ENCODE measurements around the gene SIGLEC5.
"Not testable (repeated sequence)": the region's sequence is repeated elsewhere in the genome, so short reads cannot be mapped to it uniquely, and the experiment has no call there.

The SIGLEC5 gene, protein sequence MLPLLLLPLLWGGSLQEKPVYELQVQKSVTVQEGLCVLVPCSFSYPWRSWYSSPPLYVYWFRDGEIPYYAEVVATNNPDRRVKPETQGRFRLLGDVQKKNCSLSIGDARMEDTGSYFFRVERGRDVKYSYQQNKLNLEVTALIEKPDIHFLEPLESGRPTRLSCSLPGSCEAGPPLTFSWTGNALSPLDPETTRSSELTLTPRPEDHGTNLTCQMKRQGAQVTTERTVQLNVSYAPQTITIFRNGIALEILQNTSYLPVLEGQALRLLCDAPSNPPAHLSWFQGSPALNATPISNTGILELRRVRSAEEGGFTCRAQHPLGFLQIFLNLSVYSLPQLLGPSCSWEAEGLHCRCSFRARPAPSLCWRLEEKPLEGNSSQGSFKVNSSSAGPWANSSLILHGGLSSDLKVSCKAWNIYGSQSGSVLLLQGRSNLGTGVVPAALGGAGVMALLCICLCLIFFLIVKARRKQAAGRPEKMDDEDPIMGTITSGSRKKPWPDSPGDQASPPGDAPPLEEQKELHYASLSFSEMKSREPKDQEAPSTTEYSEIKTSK

DNA sequence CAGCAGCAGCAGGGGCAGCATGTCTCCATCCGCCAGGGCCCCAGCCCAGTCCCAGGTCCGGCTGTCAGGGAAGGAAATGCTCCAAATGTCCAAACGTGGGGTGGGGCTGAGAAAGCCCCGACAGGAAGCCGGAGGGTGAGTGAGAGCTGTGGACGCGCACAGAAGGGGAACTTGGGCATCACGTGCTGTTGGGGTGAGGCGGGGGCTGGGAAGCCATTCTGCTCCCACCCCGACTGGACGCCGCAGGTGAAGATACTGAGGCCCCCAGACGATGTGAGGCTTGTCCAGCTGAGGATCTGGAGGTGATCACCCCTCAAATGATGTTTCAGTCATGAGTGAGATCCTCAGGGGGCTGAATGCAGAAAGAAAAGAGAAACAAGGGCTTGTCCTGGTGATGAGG is at the start of gene SIGLEC5:
TSS of gene SIGLEC5 (minus strand) at position 87 of the 400 bp plus-strand sequence. CDS start at position 21, 66 bp downstream.
- DNase-seq: not testable (repeated sequence)

DNA sequence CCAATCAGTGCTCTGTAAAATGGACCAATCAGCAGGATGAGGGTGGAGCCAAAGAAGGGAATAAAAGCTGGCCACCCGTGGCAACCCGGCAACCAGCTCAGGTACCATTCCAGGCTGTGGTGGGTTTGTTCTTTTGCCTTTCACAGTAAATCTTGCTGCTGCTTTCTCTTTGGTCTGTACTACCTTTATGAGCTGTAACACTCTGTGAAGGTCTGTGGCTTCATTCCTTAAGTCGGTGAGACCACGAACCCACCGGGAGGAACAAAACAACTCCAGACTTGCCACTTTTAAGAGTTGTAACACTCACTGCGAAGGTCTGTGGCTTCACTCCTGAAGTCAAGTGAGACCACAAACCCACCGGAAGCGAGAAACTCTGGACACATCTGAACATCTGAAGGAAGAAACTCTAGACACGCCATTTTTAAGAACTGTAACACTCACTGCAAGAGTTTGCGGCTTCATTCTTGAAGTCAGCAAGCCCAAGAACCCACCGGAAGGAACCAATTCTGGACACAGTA is 46.4 kb upstream of the SIGLEC5 start:
- no peak for DNase-seq

DNA sequence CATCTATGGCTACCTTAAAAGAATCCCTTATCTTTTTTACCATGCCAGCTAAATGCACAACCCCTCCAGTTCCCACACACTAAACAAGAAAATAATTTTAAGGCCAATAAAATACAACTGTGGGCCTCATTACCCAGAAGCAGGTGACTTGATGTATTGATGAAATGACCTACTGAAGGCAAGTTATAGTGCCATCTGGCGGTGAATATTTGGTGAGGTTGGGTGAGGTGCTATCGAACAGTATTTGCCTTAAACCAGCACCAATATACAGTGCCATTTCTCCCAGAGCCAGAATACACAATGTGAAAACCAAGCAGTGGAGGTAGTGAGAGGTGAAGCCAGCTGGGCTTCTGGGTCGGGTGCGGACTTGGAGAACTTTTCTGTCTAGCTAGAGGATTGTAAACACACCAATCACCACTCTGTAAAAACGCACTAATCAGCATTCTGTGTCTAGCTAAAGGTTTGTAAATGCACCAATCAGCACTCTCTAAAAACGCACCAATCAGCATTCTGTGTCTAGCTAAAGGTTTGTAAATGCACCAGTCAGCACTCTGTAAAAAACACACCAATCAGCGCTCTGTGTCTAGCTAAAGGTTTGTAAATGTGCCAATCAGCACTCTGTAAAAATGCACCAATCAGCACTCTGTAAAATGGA is 45.8 kb upstream of the SIGLEC5 start:
- peak; percentile 55 to 78 for DNase-seq

DNA sequence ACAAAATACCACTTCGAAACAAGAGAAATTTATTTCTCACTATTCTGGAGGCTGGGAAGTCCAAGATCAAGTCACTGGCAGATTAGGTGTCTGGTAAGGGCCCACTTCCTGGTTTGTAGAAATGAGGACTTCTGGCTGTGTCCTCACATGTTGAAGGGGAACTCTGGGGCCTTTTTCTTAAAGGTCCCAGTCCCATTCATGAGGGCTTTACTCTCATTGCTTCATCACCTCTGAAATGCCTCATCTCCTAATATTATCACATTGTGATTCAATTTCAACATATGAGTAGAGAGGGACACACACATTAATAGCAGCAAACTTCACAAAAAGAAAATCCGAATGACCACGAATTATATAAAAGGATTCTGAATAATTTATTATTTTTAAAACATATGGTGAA is 38.0 kb upstream of the SIGLEC5 start:
- peak; percentile 91 to 99 for DNase-seq

DNA sequence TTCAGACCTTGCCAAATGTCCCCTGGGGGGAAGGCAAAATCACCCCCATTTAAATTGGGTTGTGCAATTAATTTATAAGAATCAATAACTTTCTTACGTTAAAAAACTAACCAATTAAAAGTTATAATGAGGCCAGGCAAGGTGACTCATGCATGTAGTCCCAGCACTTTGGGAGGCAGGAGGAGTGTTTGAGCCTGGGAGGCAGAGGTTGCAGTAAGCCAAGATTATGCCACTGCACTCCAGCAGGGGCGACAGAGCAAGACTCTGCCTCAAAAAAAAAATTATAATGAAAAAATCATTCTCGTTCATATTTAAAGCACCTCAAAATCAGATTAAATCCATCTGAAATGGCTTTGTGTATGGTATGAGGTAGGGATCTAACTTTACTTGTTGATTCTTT is 34.8 kb upstream of the SIGLEC5 start:
- peak in 1 of 2 donors; percentile 4 for DNase-seq

DNA sequence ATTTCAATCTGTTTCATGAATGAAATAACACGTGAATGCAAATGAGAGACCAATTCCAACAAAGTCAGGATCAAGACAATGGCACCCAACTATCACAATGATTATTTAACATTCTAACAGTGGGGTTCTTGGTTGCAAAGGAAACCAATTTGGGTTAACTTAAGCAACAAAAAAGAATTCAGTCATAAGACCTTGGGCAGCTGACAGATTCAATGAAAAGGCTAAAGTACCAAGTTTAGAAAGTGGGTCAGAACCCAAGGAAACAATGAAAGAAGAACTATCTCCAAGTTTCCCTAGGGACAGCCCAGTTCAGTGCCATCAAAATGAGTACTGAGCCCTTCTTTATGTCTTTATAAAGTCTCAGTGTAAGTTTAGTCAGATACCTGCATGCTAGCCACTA is 33.9 kb upstream of the SIGLEC5 start:
- peak in 1 of 2 donors; percentile 5 for DNase-seq

DNA sequence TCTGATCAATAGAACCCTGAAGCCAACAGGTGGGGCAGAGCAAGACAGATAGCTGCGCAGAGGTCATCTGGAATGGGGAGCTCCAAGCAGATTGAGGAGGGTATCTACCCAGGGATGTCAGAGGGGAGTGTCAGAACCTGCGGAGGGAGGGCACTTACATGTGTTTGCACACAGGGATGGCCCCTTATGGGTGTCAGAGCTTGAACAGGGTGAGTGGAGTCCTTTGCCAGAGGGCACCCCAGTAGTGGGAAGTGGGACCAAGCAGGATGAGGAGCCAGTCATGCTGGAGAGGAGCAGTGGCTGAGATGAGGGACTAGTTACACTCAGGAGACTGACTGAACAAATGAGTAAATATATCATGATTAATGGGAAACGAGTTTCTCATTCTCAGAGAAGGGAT is 33.4 kb upstream of the SIGLEC5 start:
- no peak for DNase-seq

DNA sequence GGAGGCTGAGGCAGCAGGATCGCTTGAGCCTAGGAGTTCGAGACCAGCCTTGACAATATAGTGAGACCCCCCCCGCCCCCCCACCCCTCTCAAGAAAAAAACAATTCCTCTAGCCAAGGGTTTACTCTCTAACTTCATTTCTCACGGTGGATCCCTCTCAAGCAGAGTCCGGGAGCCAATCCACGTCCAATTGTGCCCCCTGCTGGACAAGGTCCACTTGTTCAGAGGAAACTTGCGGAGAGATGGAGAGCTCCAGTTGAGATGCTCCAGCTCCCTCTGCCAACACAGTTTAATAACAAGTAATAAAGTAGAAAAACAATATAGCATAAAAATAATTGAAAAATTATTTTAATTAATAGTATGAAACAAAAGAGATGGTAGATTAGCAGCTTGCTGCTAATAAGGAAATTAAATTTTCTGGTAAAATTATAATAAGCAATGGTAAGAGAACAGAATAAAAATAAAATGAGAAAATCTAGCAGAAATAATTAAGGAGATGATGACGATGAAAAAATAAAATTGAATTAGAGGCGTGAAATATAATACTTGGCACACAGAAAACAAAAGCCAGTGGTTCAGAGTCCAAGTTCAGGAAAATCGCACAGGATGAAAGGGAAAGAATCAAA is 30.9 kb upstream of the SIGLEC5 start:
- DNase-seq: peak; percentile 70 to 98

DNA sequence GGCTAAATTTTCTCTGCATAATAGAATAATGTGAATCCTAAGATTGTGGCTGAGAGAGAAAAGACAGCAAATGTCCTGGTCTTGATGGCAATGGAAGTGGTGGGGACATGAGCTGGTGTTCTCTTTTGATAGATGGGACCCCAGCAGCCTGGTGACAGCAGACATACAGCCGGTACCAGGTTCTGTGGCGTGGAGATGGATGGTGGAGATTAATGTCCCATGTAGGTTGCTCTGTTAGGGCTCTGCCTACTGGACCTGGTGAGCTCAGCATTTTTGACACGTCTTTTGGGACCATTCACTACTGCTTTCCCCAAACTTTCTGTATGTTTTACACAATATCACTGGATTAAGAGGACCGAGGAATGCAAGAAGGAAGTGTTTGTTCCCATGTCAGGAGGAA is 24.6 kb upstream of the SIGLEC5 start:
- peak in 1 of 2 donors; percentile 12 for DNase-seq

DNA sequence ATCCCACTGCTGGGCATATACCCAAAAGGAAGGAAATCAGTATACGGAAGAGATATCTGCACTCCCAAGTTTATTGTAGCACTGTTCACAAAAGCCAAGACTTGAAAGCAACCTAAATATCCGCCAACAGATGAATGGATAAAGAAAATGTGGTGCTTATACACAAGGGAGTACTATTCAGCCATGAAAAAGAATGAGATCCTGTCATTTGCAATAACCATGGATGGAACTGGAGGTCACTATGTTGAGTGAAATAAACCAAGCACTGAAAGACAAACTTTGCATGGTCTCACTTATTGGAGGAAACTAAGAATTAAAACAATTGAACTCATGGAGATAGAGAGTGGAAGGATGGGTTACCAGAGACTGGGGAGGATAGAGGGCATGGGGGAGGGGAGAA is 23.0 kb upstream of the SIGLEC5 start:
- DNase-seq: no peak

DNA sequence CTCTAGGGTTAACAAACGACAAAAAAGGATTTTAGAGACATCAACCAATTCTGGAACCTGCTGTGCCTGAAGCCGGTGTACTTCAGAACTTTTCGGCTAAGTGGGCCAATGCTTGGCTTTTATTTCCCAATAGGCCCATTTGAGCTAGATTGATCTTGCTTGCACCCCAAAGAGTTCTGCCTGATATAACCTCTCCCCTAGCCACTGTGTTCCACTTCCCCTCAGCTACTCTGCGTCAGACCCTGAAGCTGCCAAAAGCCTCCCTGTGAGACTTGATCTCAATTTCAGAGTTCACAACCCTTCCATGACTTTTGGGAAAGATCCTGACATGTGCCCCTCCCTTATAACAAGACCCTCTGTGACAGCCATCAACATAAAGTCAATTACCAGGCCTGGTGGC is 22.1 kb upstream of the SIGLEC5 start:
- peak; percentile 31 to 45 for DNase-seq

DNA sequence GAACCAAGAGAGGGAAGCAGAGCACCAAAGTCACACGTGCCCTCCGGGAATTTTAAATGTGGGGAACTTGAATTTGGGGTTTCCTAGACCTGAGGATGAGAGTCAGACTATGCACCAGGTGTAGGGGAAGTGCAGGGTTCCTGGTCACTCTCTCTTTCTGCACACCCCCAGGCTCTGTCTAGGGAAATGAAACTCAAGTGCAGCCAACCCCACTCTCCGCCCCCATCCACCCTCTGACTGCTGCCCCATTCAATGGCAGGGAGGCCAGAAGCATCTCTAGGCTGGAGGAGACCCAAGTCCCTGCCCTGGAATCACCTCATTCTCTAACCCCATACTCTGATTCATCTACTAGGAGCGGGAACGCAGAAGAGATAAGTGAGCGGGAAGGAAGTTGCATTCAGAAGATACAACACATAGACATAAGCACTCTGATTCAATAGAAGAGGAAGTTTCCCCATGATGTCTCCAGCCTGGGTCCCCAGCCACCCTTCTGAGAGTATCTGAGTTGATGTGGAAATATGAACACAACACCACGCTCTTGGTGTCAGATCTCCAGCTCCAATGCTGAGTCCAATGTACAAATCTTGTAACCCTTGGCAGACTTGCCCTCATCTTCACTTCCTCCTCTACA is 21.1 kb upstream of the SIGLEC5 start:
- DNase-seq: peak; percentile 89 to 96

DNA sequence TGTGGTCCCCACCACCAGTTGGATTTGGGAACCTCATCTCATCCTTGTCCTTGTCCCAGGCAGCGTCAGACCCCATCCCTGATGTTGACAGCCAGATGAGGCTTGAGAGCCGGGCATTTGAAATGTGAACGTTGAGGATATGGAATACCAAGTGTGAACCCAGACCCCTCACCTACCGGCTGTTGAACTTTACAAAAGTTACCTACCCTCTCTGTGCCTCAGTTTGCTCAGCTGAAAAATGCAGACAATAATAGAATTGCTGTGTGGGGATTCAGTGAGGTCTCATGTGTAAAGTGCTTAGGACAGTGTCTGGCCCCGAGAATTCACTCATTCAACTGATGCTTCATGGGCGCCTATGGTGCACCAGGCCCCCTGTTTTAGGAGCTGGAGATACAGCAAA is 17.1 kb upstream of the SIGLEC5 start:
- peak in 1 of 2 donors; percentile 0 for DNase-seq

DNA sequence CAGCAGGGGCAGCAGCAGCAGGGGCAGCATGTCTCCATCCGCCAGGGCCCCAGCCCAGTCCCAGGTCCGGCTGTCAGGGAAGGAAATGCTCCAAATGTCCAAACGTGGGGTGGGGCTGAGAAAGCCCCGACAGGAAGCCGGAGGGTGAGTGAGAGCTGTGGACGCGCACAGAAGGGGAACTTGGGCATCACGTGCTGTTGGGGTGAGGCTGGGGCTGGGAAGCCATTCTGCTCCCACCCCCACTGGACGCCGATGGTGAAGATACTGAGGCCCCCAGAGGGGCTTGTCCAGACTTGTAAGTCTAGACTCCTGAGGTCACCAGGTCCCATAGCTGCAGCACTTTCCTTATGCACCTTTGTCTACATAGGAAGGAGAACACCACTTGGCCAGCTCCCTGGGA is 16.5 kb upstream of the SIGLEC5 start, which contains the start of gene SIGLEC14:
TSS of gene SIGLEC14 (minus strand) at position 96 of the 400 bp plus-strand sequence. CDS start at position 30, 66 bp downstream.
- DNase-seq: peak in 1 of 2 donors; percentile 15

DNA sequence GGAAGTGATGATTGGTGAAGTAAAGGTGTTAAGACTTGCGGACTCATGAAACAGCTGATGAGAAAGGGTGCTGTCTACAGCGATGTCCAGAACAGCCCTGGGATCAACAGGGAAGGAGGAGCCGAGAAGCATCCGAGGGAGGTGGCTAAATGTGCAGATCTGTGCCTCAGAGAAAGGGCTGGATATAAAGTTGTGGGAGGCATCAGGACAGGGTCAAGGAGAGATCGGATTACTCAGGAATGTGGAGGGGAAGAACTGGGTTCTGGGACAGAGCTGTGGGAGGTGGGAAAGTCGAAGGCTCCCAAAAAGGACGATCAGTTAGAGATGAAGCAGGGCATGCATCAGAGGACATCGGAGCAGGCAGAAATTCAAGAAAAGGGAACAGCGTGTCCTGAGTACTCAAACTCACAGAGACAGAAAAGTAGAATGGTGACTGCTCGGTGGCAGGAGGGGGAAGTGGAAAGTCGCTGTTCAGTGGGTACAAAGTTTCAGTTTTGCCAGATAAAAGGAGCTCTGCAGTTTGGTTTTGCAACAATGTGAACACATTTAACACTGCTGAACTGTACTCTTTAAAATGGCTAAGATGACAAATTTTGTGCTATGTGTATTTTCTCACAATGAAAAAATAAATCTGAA is 14.6 kb upstream of the SIGLEC5 start:
- no peak for DNase-seq

DNA sequence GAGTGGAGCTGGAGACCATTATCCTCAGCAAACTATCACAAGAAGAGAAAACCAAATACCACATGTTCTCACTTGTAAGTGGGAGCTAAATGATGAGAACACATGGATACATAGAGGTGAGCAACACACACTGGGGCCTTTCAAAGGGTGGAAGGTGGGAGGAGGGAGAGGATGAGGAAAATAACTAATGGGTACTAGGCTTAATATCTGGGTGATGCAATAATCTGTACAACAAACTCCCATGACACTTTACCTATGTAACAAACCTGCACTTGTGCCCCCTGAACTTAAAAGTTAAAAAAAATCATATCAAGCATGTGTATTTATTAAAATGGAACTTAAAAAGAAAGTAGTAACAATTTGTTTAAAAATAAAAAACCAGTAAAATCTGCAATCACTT is 11.4 kb upstream of the SIGLEC5 start:
- no peak for DNase-seq

DNA sequence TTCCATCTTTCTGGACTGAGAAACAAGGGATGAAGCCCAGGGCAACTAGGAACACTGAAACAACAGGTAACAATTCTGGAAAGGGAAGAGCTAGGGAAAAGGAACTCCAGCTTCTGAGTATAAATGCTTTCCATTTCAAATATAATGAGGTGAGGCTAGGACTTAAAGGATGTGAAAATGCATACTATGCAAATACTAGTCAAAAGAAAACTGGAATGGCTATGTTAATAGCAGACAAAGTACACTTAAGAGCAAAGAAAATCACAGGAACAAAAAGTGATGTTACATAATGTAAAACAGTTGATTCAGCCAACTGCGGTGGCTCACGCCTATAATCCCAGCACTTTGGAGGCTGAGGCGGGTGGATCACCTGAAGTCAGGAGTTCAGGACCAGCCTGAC is 10.2 kb upstream of the SIGLEC5 start:
- DNase-seq: no peak

DNA sequence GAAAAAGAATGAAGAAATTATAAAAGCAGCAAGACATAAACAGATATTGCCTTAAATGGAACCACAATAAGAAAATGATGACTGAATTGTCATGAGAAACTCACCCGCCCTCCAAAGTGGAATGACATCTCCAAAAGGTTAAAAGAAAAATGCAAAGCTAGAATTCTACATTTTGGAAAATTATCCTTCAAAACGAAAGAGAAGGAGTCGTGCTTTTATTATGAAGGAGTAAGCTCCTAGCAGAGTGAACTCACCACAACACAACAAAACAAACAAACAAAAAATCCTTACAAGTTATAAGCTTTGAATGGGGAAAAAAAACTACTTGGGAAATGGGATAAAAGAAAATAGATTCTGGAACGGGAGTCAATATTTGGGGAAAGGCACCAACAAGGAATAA is 9.7 kb upstream of the SIGLEC5 start:
- no peak for DNase-seq

DNA sequence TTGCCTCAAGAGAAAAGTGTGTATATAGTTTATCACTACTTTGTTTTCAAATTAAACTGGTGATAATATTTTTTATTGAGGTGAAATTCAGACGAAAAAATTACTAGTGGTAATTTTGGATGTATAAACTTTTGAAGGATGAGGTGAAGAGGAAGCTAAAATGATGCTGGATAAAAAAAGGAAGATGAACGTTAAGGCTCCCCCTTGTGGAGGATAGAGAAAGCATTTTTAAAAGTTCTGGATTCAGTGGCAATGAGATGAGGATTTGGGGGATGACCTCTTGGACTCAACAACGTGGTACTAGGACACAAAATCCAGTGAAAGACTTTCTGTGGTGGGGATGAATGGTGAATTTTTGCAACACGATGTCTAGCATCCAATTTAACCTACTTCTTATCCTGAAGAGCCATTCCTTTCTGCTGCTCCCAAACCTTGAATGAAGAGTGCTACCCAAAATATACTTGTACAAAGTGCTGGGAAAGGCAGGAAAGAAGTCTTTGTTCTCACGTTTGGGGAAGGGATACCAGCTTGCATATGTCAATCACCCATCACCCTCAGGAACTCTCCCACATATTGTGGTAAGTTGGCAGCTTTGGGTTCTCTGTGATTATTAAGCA is 7.3 kb upstream of the SIGLEC5 start:
- no peak for DNase-seq

DNA sequence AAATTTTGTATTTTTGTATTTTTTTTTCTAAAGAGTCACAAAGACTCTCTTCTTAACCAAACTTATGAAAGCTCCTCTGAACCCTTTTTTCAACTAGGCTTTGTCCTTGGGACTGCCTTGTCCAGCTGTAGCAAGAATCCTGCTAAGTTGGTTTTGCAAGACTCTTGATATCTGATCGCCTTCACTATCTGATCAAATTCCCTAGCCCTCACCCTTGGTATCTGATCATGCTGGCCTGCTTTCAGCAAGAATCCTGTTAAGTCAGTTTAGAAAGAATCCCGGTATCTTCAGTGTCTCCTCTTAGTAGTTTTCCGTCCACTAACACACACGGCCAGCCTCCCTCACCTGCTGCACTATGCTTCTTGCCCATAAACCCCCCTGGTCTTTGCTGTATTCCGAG is 1.9 kb upstream of the SIGLEC5 start:
- no peak for DNase-seq

DNA sequence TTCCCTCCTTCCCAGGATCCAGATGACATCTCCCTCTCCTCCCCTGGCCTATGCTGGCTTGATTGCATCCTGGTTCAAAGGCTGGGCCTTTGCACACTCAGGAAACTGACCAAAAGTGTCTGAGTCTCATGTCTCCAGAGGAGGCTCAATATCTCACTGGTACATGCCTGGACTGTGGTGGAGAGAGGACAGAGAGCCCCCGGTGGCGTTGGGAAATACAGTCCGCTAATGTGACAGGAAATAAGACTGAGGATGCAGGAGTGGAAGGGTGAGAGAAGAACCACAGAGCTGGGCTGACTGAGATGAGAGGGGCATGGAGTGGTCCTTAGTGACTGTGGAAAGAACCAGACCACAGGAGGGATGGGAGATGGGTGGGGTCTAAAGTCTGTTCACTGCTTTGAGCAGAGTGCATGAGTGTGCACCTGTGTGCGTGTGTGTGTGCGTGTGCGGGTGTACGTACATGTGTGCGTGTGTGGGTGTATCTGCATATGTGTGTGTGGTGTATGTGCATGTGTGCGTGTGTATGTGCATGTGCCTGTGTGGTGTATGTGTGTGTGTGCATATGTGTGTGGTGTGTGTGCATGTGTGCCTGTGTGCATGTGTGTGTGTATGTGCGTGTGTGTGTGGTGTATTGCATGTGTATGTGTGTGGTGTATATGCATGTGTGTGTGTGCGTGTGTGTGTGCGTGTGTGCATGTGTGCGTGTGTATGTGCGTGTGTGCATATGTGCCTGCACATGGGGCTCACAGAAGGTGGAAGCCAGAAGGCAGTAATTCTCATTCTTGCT is 1.9 kb downstream of the SIGLEC5 start:
- no peak for DNase-seq

All from inflammatory macrophage treated with lipopolysaccharide for 1 hour (primary cell).